Omental fat pad (tissue), 4 donors: Measurements from ENCODE around the gene HNF4A. TPM values are rescaled to one million over a fixed set of nuclear protein-coding genes. Genes with fewer than 3 reads are reported as not detected.

ENCODE experiments used
- ATAC-seq: fragments of 150-250 bp; one replicate; pipeline ENCODE4 v1.9.1; 2016; ENCODE audit warnings: mild to moderate bottlenecking, moderate library complexity; ENCODE audit not compliant: low FRiP score
- DNase-seq: peaks from one replicate; pipeline ENCODE4 v3.0.0-alpha.2; 2019; ENCODE audit warnings: low spot score
- CTCF ChIP-seq, 3 donors: fragments of 450-650 bp; IDR thresholded peaks; one replicate each; pipeline ENCODE4 v1.5.1; 2016 to 2017; ENCODE audit warnings: antibody characterized with exemption in 3 of 3, mild to moderate bottlenecking in 3 of 3, moderate library complexity in 2 of 3
- total RNA-seq, 4 donors: library from RNA; depleted of rRNA; stranded (reverse); fragments of >200 nt; gene quantifications; one replicate each; pipeline ENCODE4 v1.1.0, GENCODE V29; 2016

Gene HNF4A
- total RNA-seq, 4 donors from 2014 or later, result not detected

- no peak for DNase-seq
- TF ChIP-seq CTCF (IDR thresholded peaks at IDR 0.05), result no peak
- ATAC-seq, result no peak
Observed at GRCh38 chr20:44456611-44457010, 101.1 kb downstream of the HNF4A start.

GRCh38 chr20:44457016-44457415 lies 101.5 kb downstream of the HNF4A start:
- ATAC-seq, result no peak
- TF ChIP-seq CTCF (IDR thresholded peaks at IDR 0.05), result no peak

GRCh38 chr20:44459271-44459670 lies 103.8 kb downstream of the HNF4A start:
- no peak for TF ChIP-seq CTCF (IDR thresholded peaks at IDR 0.05)
- DNase-seq (no peak), ATAC-seq (no peak)

More at GRCh38 chr20:44457016-44457415, 101.5 kb downstream of the HNF4A start:
- DNase-seq, result no peak

- ATAC-seq (no peak), DNase-seq (no peak)
- TF ChIP-seq CTCF (IDR thresholded peaks at IDR 0.05), result no peak
Observed at GRCh38 chr20:44460795-44461141, 105.3 kb downstream of the HNF4A start.

- no peak for ATAC-seq
- no peak for DNase-seq
- no peak for TF ChIP-seq CTCF (IDR thresholded peaks at IDR 0.05)
Observed at GRCh38 chr20:44461142-44461802, 105.8 kb downstream of the HNF4A start.

- no peak for ATAC-seq
- no peak for DNase-seq
- TF ChIP-seq CTCF (IDR thresholded peaks at IDR 0.05), result no peak
Observed at GRCh38 chr20:44461803-44462174, 106.3 kb downstream of the HNF4A start.

GRCh38 chr20:44463466-44463865 lies 108.0 kb downstream of the HNF4A start:
- no peak for DNase-seq
- no peak for TF ChIP-seq CTCF (IDR thresholded peaks at IDR 0.05)
- no peak for ATAC-seq
